Suprapubic skin (tissue), 3 donors: ENCODE measurements around the gene EGFL7.

ENCODE experiments used
- POLR2AphosphoS5 ChIP-seq, 3 donors: sonication (generic); formaldehyde crosslinking; IDR thresholded peaks; one replicate each; pipeline ENCODE4 v1.6.1; 2017; ENCODE audit warnings: antibody characterized with exemption in 3 of 3
- TF ChIP-seq, protein P1 (sequence below), 2 donors: fragments of 200-600 bp in 1 of 2; fragments of 450-650 bp in 1 of 2; sonication (generic) in 1 of 2; IDR thresholded peaks; one replicate each; pipeline ENCODE4 v1.5.1; 2016 to 2019; ENCODE audit warnings: antibody characterized with exemption in 2 of 2, mild to moderate bottlenecking in 1 of 2, moderate library complexity in 1 of 2

DNA sequence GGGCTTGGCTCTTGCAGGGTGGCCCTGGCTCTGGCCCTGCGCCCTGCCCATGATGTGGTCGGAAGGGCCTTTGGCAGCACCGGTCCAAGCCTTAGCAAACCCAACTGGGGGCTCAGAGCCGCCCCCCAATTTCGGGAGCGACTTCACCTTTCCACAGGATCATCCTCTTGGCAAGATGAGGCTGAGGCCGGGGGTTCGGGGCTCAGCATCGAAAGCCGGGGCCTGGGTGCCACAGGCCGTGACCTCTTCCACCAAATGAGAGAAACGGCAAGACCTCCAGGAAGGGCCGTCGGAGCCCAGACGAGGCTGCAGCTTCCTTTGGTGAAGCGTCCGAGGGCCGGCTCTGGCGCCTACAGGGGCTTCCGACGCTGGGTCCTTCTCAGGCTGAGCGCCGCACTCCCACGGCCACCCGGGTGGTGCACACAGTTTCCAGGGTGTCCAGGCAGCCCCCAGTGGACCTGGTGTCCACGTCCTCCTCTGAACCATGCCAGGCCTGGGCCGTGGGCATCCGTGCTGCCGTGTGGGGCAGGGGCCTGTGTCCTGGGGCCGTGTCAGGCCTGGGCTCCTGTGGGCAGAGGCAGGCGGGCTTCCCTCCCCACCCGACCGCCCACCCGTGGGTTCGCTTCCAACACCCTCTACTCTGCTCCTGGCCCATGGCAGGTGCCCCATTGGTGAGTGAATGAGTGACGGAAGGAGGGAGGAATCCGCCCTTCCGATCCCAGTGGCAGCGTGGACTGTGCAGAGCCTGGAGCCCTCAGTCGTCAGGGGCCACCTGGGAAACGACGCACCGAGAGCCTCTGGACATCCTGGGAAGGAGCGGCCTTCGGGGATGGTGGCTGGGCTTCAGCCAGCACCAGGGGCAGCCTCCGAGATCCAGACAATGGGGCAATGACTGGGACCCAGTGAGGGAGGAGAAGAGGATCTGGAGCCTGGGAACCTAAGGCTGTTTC lies 29.7 kb downstream of the EGFL7 start:
- TF ChIP-seq, protein P1, sequence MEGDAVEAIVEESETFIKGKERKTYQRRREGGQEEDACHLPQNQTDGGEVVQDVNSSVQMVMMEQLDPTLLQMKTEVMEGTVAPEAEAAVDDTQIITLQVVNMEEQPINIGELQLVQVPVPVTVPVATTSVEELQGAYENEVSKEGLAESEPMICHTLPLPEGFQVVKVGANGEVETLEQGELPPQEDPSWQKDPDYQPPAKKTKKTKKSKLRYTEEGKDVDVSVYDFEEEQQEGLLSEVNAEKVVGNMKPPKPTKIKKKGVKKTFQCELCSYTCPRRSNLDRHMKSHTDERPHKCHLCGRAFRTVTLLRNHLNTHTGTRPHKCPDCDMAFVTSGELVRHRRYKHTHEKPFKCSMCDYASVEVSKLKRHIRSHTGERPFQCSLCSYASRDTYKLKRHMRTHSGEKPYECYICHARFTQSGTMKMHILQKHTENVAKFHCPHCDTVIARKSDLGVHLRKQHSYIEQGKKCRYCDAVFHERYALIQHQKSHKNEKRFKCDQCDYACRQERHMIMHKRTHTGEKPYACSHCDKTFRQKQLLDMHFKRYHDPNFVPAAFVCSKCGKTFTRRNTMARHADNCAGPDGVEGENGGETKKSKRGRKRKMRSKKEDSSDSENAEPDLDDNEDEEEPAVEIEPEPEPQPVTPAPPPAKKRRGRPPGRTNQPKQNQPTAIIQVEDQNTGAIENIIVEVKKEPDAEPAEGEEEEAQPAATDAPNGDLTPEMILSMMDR (IDR thresholded peaks at IDR 0.05) = no peak
- TF ChIP-seq POLR2AphosphoS5 (IDR thresholded peaks at IDR 0.05) = no peak
